Mesothelial cell of epicardium (in vitro differentiated cells): Measurements from ENCODE around the gene CTNND1. TPM values are rescaled to one million over a fixed set of nuclear protein-coding genes. Genes with fewer than 3 reads are reported as not detected.

Experiments used
- DNase-seq, 2 experiments: peaks; one replicate each; pipeline ENCODE4 v3.0.0; 2021; ENCODE audit warnings: low spot score in 2 of 2; ENCODE audit not compliant: unreplicated experiment in 2 of 2
- H3K27ac Mint-ChIP-seq: 2 replicates; pipeline ENCODE4 v1.8.0; 2021; ENCODE audit warnings: mixed read lengths
- H3K27me3 Mint-ChIP-seq: 2 replicates; pipeline ENCODE4 v1.8.0; 2021; ENCODE audit warnings: low read depth, mixed read lengths
- H3K36me3 Mint-ChIP-seq: 2 replicates; pipeline ENCODE4 v1.8.0; 2021; ENCODE audit warnings: mixed read lengths
- H3K4me1 Mint-ChIP-seq: 2 replicates; pipeline ENCODE4 v1.8.0; 2021; ENCODE audit warnings: mixed read lengths
- H3K4me3 Mint-ChIP-seq: 2 replicates; pipeline ENCODE4 v1.8.0; 2021; ENCODE audit warnings: mild to moderate bottlenecking, moderate library complexity, mixed read lengths
- H3K9me3 Mint-ChIP-seq: 2 replicates; pipeline ENCODE4 v1.8.0; 2021; ENCODE audit warnings: mixed read lengths
- total RNA-seq: library from RNA; stranded (reverse); gene quantifications from 3 replicates; pipeline ENCODE4 v1.2.1, GENCODE V29; 2021
- TF ChIP-seq, protein P1 (sequence below): fragments of 200-600 bp; sonication (generic); IDR thresholded peaks from one replicate; pipeline ENCODE4 v1.5.0; 2021; ENCODE audit warnings: antibody characterized with exemption; ENCODE audit not compliant: unreplicated experiment

CTNND1 gene
- total RNA-seq, 1 donor from 2014 or later, result 250 TPM

- Mint-ChIP-seq H3K4me1 (peaks cover 20% of the 10 kb centered on the region), H3K36me3 (peaks cover 43% of the 10 kb centered on the region), H3K9me3 (no peaks in the 10 kb centered on the region), H3K27ac (peak overlapping the region; percentile 76), H3K4me3 (no peak overlapping the region), H3K27me3 (no peaks in the 10 kb centered on the region)
- DNase-seq, result no peak
- TF ChIP-seq, protein P1, sequence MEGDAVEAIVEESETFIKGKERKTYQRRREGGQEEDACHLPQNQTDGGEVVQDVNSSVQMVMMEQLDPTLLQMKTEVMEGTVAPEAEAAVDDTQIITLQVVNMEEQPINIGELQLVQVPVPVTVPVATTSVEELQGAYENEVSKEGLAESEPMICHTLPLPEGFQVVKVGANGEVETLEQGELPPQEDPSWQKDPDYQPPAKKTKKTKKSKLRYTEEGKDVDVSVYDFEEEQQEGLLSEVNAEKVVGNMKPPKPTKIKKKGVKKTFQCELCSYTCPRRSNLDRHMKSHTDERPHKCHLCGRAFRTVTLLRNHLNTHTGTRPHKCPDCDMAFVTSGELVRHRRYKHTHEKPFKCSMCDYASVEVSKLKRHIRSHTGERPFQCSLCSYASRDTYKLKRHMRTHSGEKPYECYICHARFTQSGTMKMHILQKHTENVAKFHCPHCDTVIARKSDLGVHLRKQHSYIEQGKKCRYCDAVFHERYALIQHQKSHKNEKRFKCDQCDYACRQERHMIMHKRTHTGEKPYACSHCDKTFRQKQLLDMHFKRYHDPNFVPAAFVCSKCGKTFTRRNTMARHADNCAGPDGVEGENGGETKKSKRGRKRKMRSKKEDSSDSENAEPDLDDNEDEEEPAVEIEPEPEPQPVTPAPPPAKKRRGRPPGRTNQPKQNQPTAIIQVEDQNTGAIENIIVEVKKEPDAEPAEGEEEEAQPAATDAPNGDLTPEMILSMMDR, result no peak
Observed at GRCh38 chr11:57792870-57793269, 31.3 kb downstream of the CTNND1 start.

- Mint-ChIP-seq H3K4me1 (peaks cover 19% of the 10 kb centered on the region), H3K9me3 (no peaks in the 10 kb centered on the region), H3K36me3 (peaks cover 45% of the 10 kb centered on the region), H3K27ac (peak overlapping the region; percentile 76), H3K4me3 (no peak overlapping the region), H3K27me3 (no peaks in the 10 kb centered on the region)
- no peak for DNase-seq
- TF ChIP-seq, protein P1, result no peak
Observed at GRCh38 chr11:57793351-57794115, 31.9 kb downstream of the CTNND1 start.

GRCh38 chr11:57798905-57799559 is 37.4 kb downstream of the CTNND1 start:
- Mint-ChIP-seq H3K36me3 (peaks cover 41% of the 10 kb centered on the region), H3K4me3 (no peak overlapping the region), H3K4me1 (peaks cover 20% of the 10 kb centered on the region), H3K9me3 (no peaks in the 10 kb centered on the region), H3K27me3 (no peaks in the 10 kb centered on the region), H3K27ac (peak overlapping the region; percentile 81)
- TF ChIP-seq, protein P1, result no peak
- DNase-seq, result no peak

DNA sequence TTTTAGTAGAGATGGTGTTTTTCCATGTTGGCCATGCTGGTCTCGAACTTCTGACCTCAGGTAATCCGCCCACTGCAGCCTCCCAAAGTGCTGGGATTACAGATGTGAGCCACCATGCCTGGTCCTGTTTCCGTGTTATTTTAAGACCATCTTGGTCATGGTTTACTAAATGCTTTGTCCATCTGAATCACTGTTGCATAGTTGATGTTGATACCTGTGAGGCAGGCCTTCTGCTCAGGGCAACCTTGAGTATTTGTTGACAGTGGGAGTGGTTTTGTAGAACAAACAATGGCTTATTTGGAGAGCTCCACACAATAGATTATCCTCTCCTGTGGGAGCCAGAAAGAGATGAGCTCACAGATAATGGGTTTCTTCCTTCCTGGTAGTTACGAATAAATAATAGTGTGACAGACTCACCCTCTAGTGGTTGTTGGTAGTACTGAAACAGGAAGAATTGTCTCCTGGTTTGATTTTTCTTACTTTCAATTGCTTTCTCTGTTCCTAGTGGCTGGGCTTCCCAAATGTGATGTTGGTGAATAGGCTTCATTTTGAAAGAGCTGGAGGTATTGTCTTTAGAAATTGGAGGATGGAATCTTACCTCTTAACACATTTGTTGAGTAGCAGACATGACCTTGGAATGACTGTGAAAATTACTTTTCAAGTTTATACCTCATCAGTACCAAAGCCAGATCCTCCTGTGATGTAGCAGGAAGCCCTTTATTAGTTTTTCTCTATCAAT is 39.0 kb downstream of the CTNND1 start:
- no peaks in the 10 kb centered on the region for H3K9me3 Mint-ChIP-seq
- peak overlapping the region; percentile 83 for H3K27ac Mint-ChIP-seq
- no peak for DNase-seq
- TF ChIP-seq, protein P1, result peak; percentile 97
- H3K36me3 Mint-ChIP-seq, result peaks cover 44% of the 10 kb centered on the region
- peaks cover 20% of the 10 kb centered on the region for H3K4me1 Mint-ChIP-seq
- no peak overlapping the region for H3K4me3 Mint-ChIP-seq
- no peaks in the 10 kb centered on the region for H3K27me3 Mint-ChIP-seq

DNA sequence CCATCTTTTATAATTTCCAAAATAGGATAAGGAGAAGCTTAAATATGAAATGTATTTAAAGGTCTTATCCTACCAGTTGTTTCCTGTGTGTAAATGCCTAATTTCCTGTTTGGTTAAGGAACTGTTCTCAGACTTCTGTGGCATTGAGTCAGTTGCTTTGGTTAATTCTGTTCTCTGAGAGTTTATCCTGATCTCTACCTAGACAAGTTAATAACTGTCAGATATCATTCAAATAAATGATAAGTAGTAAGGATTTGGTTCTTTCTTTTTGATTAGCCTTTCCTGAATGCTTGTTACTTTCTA is 39.5 kb downstream of the CTNND1 start:
- DNase-seq, result no peak
- Mint-ChIP-seq H3K4me1 (peaks cover 20% of the 10 kb centered on the region), H3K27me3 (no peaks in the 10 kb centered on the region), H3K9me3 (no peaks in the 10 kb centered on the region), H3K36me3 (peaks cover 44% of the 10 kb centered on the region), H3K4me3 (no peak overlapping the region), H3K27ac (no peak overlapping the region)
- TF ChIP-seq, protein P1, result no peak
